NOMO-1 treated with dmso at 0.1 percent for 144 hours (cell line): Measurements from ENCODE around the gene TPTE2.
"Not testable (repeated sequence)": the region's sequence is repeated elsewhere in the genome, so short reads cannot be mapped to it uniquely, and the experiment has no call there.

ENCODE experiments used
- DNase-seq: peaks from one replicate; lab custom pipeline; 2025; ENCODE audit not compliant: unreplicated experiment; lab: John Stamatoyannopoulos, UW

TPTE2 gene

GRCh38 chr13:19561127-19561582 is at the start of gene TPTE2:
TSS of gene TPTE2 (minus strand) at chr13:19561532. CDS start at chr13:19503234, 58,298 bp downstream.
- not testable (repeated sequence) for DNase-seq

GRCh38 chr13:19607523-19608078 is 46.3 kb upstream of the TPTE2 start:
- DNase-seq: no peak

- no peak for DNase-seq
Measured at GRCh38 chr13:19606737-19607136, 45.4 kb upstream of the TPTE2 start.

DNA sequence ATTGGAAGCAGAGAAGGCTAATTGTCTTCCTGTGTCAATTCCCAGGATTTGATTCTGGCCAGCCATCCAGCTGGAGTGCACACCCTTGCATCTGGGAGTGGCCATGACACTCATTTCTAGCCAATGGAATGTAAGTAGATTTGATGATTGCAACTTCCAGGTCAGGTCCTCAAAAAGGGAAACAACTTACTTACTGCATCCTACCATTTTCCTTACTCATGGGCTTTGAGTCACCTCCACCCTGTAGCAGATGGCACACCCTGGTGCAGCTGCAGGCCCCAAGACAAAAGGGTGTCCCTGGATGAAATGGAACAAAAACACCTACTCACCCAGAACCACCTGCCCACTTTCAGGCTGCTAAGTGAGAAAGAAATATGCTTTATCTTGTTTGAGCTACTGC is 44.8 kb upstream of the TPTE2 start:
- no peak for DNase-seq

- no peak for DNase-seq
Measured at GRCh38 chr13:19605161-19605955, 44.0 kb upstream of the TPTE2 start.

GRCh38 chr13:19604306-19604705 is 43.0 kb upstream of the TPTE2 start:
- no peak for DNase-seq

- peak; percentile 52 for DNase-seq
Measured at GRCh38 chr13:19601749-19602725, 40.7 kb upstream of the TPTE2 start.

- DNase-seq: no peak
Measured at GRCh38 chr13:19597523-19597922, 36.2 kb upstream of the TPTE2 start.

- DNase-seq: peak; percentile 46
Measured at GRCh38 chr13:19596960-19597361, 35.6 kb upstream of the TPTE2 start.

- no peak for DNase-seq
Measured at GRCh38 chr13:19596086-19596485, 34.8 kb upstream of the TPTE2 start.

DNA sequence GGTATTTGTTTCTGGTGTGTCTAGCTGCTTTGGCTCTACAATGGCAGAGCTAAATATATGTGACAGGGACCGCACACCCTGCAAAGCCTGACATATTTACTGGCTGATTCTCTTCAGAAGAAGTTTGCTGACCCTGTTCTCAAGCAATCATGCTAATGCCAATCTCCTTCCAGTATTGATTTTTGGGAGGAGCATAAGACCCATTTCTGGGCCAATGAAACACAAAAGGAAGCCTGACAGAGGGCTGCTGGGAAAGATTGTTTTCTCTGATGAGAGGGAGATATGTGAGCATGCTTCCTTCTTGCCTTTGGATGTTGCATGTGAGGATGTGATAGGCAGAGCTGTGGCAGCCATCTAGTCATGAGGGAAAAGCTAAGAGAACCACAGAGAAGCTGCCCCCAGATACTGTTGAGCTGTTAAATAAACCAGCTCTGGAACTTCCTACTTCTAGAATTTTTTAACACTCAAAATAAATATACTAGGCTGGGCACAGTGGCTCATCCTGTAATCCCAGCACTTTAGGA is 31.4 kb upstream of the TPTE2 start:
- no peak for DNase-seq

DNA sequence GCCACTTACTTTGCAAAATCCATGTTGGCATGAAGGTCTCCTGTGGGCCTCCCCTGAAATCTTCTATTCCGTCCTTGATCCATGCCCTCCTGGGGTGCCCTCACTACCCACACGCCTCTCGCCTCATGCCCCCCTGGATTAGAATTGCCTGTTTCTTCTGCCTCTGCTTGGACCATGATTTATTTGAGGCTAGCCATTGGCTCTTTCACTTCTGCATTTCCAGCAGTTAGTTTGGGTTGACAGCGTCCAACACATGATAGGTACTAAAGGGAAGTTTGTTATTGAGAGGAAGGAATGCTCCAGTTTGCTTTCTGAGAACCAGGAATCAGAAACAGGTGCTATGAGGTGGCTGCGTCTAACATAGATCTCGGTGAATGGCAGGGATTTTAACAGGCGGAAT is 30.5 kb upstream of the TPTE2 start:
- peak; percentile 63 for DNase-seq

DNA sequence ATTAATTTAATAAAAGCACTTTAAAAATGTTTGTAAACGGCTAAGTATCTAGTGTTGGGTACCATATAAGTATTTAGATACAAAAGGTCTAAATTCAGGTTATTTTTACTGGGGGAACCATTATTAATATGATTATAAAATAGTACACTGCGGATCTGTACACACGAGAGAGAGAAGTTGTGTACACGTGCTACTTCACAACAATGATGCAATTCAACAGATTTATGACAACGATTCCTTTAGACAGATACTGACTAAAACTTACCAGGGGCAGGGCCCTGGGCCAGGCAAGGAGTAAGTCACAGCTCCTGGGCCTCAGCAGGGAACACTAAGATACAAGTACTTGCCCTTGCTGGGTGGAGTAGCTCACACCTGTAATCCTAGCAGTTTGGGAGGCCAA is 29.1 kb upstream of the TPTE2 start:
- peak; percentile 25 for DNase-seq

DNA sequence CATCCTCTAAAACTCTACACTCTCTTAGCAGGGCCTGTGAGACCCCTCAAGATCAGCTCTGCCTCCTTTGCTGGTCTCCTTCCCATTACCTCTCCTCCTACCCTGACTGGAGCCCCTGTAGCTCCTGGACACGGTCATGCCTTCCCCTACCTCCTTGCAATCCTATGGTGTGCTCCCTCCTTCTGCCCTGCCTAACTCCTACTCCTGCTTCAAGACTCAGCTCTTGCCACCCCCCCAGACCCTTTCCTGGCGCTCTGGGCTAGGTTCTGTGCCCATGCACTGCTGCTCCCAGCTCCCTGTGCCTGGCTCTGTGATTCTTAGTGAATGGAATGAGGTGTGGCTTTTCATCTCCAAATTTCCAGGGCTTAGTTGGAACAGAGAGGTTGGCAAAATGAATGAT is 28.0 kb upstream of the TPTE2 start:
- no peak for DNase-seq

DNA sequence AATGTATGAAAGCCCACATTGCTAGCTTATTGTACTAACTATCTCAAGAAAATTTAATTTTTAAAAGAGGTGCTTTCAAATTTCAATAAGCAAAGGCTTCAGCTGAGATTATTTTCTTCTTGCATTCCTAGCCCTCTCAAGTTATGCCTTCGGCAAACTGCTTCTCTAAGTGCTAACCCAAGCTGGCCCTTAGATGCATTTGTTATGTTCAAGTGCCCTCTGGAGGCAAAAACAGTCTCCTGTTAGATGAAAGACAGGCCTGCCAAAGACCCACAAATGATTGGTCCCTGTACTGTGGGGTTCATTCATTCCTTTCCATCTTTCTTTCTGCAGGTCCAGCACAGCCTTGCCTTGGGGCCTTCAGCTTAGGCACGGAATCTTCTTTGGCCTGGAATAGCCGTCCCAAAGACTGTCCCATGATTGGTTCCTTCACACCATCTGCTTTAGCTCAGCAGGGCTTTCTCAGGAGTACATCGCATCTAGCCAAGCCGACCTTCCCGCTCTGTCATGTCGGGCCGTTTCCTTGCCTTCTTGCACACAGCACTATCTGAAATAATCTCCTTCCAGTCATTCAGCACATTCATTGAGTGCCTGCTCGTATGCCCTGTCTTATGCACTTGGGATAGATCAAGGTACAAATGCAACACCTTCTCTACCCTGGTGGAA is 26.4 kb upstream of the TPTE2 start:
- DNase-seq: peak; percentile 76

DNA sequence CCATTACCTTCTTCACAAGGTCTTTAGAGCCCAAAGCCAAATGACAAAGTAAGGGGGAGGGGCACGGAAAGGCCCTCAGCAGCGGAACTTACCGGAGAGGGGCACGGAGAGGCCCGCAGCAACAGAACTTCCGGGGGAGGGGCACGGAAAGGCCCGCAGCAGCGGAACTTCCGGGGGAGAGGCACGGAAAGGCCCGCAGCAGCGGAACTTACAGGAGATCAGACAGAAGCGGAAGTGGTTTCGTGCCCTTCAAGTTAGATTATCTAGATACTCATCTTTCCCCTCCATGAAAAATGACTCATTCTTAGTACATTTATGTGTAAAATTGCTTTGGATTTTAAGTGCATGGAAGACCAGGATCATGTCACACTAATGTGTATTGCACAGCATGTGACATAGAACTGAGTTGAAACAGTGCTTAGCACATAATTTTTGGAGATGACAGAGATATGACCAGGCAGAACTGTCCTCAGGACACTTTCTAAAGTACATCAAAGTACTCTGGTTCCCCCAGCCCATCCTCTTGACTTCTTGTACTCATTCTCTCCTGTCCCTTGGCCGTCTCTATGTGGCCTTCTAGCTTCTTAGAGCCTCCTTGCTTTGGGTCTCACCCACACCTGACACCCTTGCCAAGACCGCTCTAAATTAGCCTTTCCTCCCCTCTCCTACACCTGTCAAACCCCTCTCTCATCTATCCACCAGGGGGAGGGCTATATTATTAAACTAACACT is 25.7 kb upstream of the TPTE2 start:
- DNase-seq: peak; percentile 96

GRCh38 chr13:19581675-19582074 is 20.3 kb upstream of the TPTE2 start:
- no peak for DNase-seq

DNA sequence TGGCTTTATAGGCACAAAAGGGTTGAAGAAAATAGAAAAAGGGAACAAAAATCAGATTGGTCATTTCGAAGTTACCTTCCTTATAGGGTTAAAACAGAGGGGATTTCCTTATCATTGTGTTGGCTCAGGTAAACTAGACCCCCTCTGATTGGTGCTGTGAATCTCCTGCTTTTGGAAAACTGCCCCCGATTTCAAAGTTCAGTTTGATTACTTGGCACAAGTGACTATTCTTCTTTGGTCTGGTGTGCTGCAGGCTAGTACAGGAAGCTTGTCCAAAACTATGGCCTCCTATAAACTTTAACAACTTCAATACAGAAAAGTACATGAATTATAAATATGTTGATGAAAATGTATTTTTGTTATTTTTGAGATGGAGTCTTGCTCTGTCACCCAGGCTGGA is 13.9 kb upstream of the TPTE2 start:
- no peak for DNase-seq

DNA sequence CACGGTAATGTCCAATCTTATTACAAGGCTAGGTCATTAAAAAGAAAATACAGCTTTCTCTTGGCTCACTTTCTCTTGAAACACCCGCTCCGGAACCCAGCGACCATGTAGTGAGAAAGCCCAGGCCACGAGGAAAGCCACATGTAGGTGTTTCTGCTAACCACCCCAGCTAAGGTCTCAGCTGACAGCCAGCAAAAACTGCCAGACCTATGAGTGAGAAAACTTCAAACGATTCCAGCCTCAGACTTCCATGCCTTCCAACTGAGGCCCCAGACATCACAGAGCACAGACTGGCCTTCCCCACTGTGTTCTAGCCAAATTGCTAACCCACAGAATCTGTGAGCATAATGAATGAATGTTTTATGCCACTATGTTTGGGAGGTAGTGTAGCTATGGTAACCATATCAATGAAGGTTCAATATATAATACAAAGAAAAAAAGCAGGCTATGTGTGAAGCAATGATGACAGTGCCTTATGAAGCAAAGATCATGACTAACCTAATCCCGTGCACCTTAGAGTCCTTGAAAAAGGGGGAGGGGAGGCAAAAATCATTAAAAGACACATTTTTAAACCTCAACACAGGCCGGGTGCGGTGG is 11.9 kb upstream of the TPTE2 start:
- DNase-seq: no peak

GRCh38 chr13:19572280-19572679 is 10.9 kb upstream of the TPTE2 start:
- no peak for DNase-seq
